ENCODE results near the gene CDH12. TPM values are rescaled to one million over a fixed set of nuclear protein-coding genes. Genes with fewer than 3 reads are reported as not detected.

CDH12 gene
- total and polyA plus RNA-seq, 4 experiments from 2014 or later: not detected

GRCh38 chr5:22504411-22504810 lies 348.7 kb downstream of the CDH12 start:
- Mint-ChIP-seq H3K4me1 (no peaks in the 10 kb centered on the region), H3K27me3 (no peaks in the 10 kb centered on the region), H3K4me3 (no peak overlapping the region), H3K27ac (no peak overlapping the region), H3K36me3 (no peaks in the 10 kb centered on the region), H3K9me3 (peaks cover 0 to 20% (median 6%) of the 10 kb centered on the region in 8 donors)
- no peak overlapping the region for H3K4me3 ChIP-seq (ENCODE audit: low read length in 2 of 2)
- no peaks in the 10 kb centered on the region for H3K9me3 ChIP-seq (ENCODE audit: control insufficient read depth in 1 of 2, low read length in 2 of 2)
- no peak overlapping the region for H3K27ac ChIP-seq (ENCODE audit: low read depth, low read length)
- ChIA-PET CTCF (ENCODE audit: partially characterized antibody) (no interaction called here), POLR2A (ENCODE audit: partially characterized antibody) (no interaction called here)
- H3K36me3 ChIP-seq (ENCODE audit: insufficient read depth, low read length): no peaks in the 10 kb centered on the region
- no peaks in the 10 kb centered on the region for H3K27me3 ChIP-seq (ENCODE audit: insufficient read depth, low read length)
- DNase-seq: no peak
- intact Hi-C loops (cut with micrococcal nuclease): no loop called here
- H3K4me1 ChIP-seq (ENCODE audit: insufficient read depth, low read length): no peaks in the 10 kb centered on the region

DNA sequence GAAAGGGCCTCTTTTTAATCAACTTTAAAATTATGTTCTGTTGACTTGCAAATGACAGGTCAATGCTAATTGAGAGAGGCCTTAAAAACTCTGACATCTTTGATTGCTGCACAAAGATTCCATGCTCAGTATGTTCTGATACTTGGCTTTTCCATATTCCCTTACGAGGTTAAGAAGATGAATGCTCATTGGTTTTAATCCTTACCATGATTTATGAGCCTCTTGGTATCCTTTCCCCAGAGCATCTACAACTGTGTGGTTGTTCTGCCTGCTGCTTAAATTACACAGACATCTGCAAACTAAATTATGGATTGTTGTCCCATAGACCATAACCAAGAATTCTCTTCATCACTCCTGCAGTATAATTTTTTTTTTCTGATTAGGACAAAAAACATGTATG lies 352.6 kb downstream of the CDH12 start:
- CTCF ChIA-PET (ENCODE audit: partially characterized antibody): no interaction called here
- POLR2A ChIA-PET (ENCODE audit: partially characterized antibody): no interaction called here
- H3K4me3 ChIP-seq (ENCODE audit: low read length in 2 of 2): no peak overlapping the region
- Mint-ChIP-seq H3K9me3 (peaks cover 0 to 17% (median 6%) of the 10 kb centered on the region in 8 donors), H3K4me1 (no peaks in the 10 kb centered on the region), H3K27ac (no peak overlapping the region), H3K36me3 (no peaks in the 10 kb centered on the region), H3K4me3 (no peak overlapping the region), H3K27me3 (no peaks in the 10 kb centered on the region)
- H3K27ac ChIP-seq (ENCODE audit: low read depth, low read length): no peak overlapping the region
- H3K9me3 ChIP-seq (ENCODE audit: control insufficient read depth in 1 of 2, low read length in 2 of 2): no peaks in the 10 kb centered on the region
- intact Hi-C loops (cut with micrococcal nuclease): no loop called here
- DNase-seq: no peak
- H3K4me1 ChIP-seq (ENCODE audit: insufficient read depth, low read length): no peaks in the 10 kb centered on the region
- no peaks in the 10 kb centered on the region for H3K27me3 ChIP-seq (ENCODE audit: insufficient read depth, low read length)
- no peaks in the 10 kb centered on the region for H3K36me3 ChIP-seq (ENCODE audit: insufficient read depth, low read length)

GRCh38 chr5:22496666-22497065 lies 356.5 kb downstream of the CDH12 start:
- no peaks in the 10 kb centered on the region for H3K27me3 Mint-ChIP-seq
- H3K4me1 Mint-ChIP-seq: no peaks in the 10 kb centered on the region
- Histone ChIP-seq H3K4me1 (ENCODE audit: insufficient read depth, low read length) (no peaks in the 10 kb centered on the region), H3K27ac (ENCODE audit: low read depth, low read length) (no peak overlapping the region), H3K36me3 (ENCODE audit: insufficient read depth, low read length) (no peaks in the 10 kb centered on the region), H3K27me3 (ENCODE audit: insufficient read depth, low read length) (no peaks in the 10 kb centered on the region), H3K9me3 (ENCODE audit: control insufficient read depth in 1 of 2, low read length in 2 of 2) (no peaks in the 10 kb centered on the region), H3K4me3 (ENCODE audit: low read length in 2 of 2) (no peak overlapping the region)
- intact Hi-C loops (cut with micrococcal nuclease): no loop called here
- no peak overlapping the region for H3K4me3 Mint-ChIP-seq
- CTCF ChIA-PET (ENCODE audit: partially characterized antibody): no interaction called here
- peaks cover 0 to 23% (median 14%) of the 10 kb centered on the region in 8 donors for H3K9me3 Mint-ChIP-seq
- no peak overlapping the region for H3K27ac Mint-ChIP-seq
- H3K36me3 Mint-ChIP-seq: no peaks in the 10 kb centered on the region
- no peak for DNase-seq
- POLR2A ChIA-PET (ENCODE audit: partially characterized antibody): no interaction called here

- Histone ChIP-seq H3K9me3 (ENCODE audit: control insufficient read depth in 1 of 2, low read length in 2 of 2) (no peaks in the 10 kb centered on the region), H3K4me3 (ENCODE audit: low read length in 2 of 2) (no peak overlapping the region), H3K27ac (ENCODE audit: low read depth, low read length) (no peak overlapping the region), H3K4me1 (ENCODE audit: insufficient read depth, low read length) (no peaks in the 10 kb centered on the region), H3K36me3 (ENCODE audit: insufficient read depth, low read length) (no peaks in the 10 kb centered on the region), H3K27me3 (ENCODE audit: insufficient read depth, low read length) (no peaks in the 10 kb centered on the region)
- Mint-ChIP-seq H3K4me1 (no peaks in the 10 kb centered on the region), H3K27me3 (no peaks in the 10 kb centered on the region), H3K4me3 (no peak overlapping the region), H3K27ac (no peak overlapping the region), H3K36me3 (no peaks in the 10 kb centered on the region), H3K9me3 (peaks cover 3 to 31% (median 16%) of the 10 kb centered on the region in 8 donors)
- intact Hi-C loops (cut with micrococcal nuclease): no loop called here
- POLR2A ChIA-PET (ENCODE audit: partially characterized antibody): no interaction called here
- CTCF ChIA-PET (ENCODE audit: partially characterized antibody): no interaction called here
- no peak for DNase-seq
Observed at GRCh38 chr5:22495016-22495720, 358.0 kb downstream of the CDH12 start.

DNA sequence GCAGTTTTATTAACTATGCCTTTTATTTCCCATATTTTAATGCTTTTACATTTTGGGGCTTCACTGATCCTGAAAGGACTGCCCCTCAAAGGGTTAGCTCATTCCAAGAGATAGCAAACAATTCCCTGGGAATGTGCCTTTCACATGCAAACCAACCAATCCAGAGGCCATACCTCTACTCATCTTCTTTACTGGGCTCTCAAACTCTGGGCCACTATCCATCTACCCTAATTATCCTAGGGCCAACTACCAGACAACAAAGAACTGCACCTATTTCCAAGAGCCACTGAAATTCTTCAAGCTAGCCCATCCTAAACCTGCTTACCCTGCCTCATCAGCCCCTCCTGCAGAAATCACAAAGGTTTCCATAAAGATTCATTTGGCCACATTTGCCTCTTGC lies 364.7 kb downstream of the CDH12 start:
- H3K27me3 Mint-ChIP-seq: no peaks in the 10 kb centered on the region
- DNase-seq: no peak
- H3K4me1 ChIP-seq (ENCODE audit: insufficient read depth, low read length): no peaks in the 10 kb centered on the region
- no peak overlapping the region for H3K27ac Mint-ChIP-seq
- no peak overlapping the region for H3K4me3 ChIP-seq (ENCODE audit: low read length in 2 of 2)
- H3K4me3 Mint-ChIP-seq: no peak overlapping the region
- H3K27me3 ChIP-seq (ENCODE audit: insufficient read depth, low read length): no peaks in the 10 kb centered on the region
- H3K4me1 Mint-ChIP-seq: no peaks in the 10 kb centered on the region
- ChIA-PET CTCF (ENCODE audit: partially characterized antibody) (no interaction called here), POLR2A (ENCODE audit: partially characterized antibody) (no interaction called here)
- intact Hi-C loops (cut with micrococcal nuclease): no loop called here
- H3K36me3 ChIP-seq (ENCODE audit: insufficient read depth, low read length): no peaks in the 10 kb centered on the region
- H3K9me3 Mint-ChIP-seq: peaks cover 6 to 36% (median 13%) of the 10 kb centered on the region in 8 donors
- no peaks in the 10 kb centered on the region for H3K36me3 Mint-ChIP-seq
- H3K9me3 ChIP-seq (ENCODE audit: control insufficient read depth in 1 of 2, low read length in 2 of 2): no peaks in the 10 kb centered on the region
- no peak overlapping the region for H3K27ac ChIP-seq (ENCODE audit: low read depth, low read length)

- intact Hi-C loops (cut with micrococcal nuclease): no loop called here
- no peaks in the 10 kb centered on the region for H3K36me3 Mint-ChIP-seq
- no peaks in the 10 kb centered on the region for H3K36me3 ChIP-seq (ENCODE audit: insufficient read depth, low read length)
- H3K27me3 ChIP-seq (ENCODE audit: insufficient read depth, low read length): no peaks in the 10 kb centered on the region
- H3K27me3 Mint-ChIP-seq: no peaks in the 10 kb centered on the region
- H3K4me1 ChIP-seq (ENCODE audit: insufficient read depth, low read length): no peaks in the 10 kb centered on the region
- peaks cover 4 to 12% (median 9%) of the 10 kb centered on the region in 8 donors for H3K9me3 Mint-ChIP-seq
- DNase-seq: no peak
- no peak overlapping the region for H3K27ac ChIP-seq (ENCODE audit: low read depth, low read length)
- no peak overlapping the region for H3K27ac Mint-ChIP-seq
- H3K4me1 Mint-ChIP-seq: no peaks in the 10 kb centered on the region
- POLR2A ChIA-PET (ENCODE audit: partially characterized antibody): no interaction called here
- CTCF ChIA-PET (ENCODE audit: partially characterized antibody): no interaction called here
- H3K9me3 ChIP-seq (ENCODE audit: control insufficient read depth in 1 of 2, low read length in 2 of 2): no peaks in the 10 kb centered on the region
- no peak overlapping the region for H3K4me3 Mint-ChIP-seq
- no peak overlapping the region for H3K4me3 ChIP-seq (ENCODE audit: low read length in 2 of 2)
Observed at GRCh38 chr5:22480305-22480704, 372.8 kb downstream of the CDH12 start.

DNA sequence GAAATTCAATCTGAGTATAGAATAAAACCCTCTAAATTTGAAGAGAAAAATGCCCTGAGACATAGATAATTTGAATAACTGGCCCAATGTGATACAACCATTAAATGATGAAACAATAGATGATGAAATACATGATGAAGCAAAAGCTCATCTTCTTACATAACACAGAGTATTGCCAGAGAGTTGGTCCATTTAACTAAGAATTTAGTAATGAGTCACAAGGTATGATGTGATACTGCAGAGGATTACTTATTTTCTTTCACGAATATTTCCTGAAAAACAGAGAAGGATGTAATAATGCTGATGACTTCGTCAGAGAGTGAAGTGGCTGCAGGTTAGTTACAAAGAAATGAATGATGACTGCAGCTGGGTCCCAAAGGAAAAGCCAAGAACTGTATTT lies 379.3 kb downstream of the CDH12 start:
- Histone ChIP-seq H3K27ac (ENCODE audit: low read depth, low read length) (no peak overlapping the region), H3K4me1 (ENCODE audit: insufficient read depth, low read length) (no peaks in the 10 kb centered on the region), H3K27me3 (ENCODE audit: insufficient read depth, low read length) (no peaks in the 10 kb centered on the region), H3K4me3 (ENCODE audit: low read length in 2 of 2) (no peak overlapping the region), H3K36me3 (ENCODE audit: insufficient read depth, low read length) (no peaks in the 10 kb centered on the region), H3K9me3 (ENCODE audit: control insufficient read depth in 1 of 2, low read length in 2 of 2) (no peaks in the 10 kb centered on the region)
- no peaks in the 10 kb centered on the region for H3K27me3 Mint-ChIP-seq
- H3K4me3 Mint-ChIP-seq: no peak overlapping the region
- no peaks in the 10 kb centered on the region for H3K36me3 Mint-ChIP-seq
- intact Hi-C loops (cut with micrococcal nuclease): no loop called here
- CTCF ChIA-PET (ENCODE audit: partially characterized antibody): no interaction called here
- DNase-seq: no peak
- no peak overlapping the region for H3K27ac Mint-ChIP-seq
- H3K4me1 Mint-ChIP-seq: no peaks in the 10 kb centered on the region
- peaks cover 0 to 28% (median 13%) of the 10 kb centered on the region in 8 donors for H3K9me3 Mint-ChIP-seq
- POLR2A ChIA-PET (ENCODE audit: partially characterized antibody): no interaction called here

DNA sequence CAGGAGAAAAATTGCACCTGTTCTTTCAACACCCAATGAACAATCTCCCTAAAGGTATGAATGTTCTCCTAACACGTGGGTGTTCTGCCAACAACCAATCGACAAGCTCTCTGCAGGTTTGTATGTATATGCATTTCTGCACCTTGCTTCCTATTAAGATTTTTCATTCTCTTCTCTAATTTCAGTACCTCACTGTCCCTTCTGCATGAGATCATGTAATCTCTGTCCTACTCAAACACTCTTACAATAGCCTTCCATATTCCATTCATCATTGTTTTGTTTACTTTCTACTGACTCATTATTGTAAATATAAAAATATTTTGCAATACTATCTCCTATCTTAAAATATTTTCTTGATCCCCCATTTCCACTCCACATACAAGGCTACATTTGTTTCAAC lies 382.0 kb downstream of the CDH12 start:
- Histone ChIP-seq H3K27ac (ENCODE audit: low read depth, low read length) (no peak overlapping the region), H3K4me1 (ENCODE audit: insufficient read depth, low read length) (no peaks in the 10 kb centered on the region), H3K27me3 (ENCODE audit: insufficient read depth, low read length) (no peaks in the 10 kb centered on the region), H3K4me3 (ENCODE audit: low read length in 2 of 2) (no peak overlapping the region), H3K9me3 (ENCODE audit: control insufficient read depth in 1 of 2, low read length in 2 of 2) (no peaks in the 10 kb centered on the region), H3K36me3 (ENCODE audit: insufficient read depth, low read length) (no peaks in the 10 kb centered on the region)
- CTCF ChIA-PET (ENCODE audit: partially characterized antibody): no interaction called here
- DNase-seq: no peak
- intact Hi-C loops (cut with micrococcal nuclease): no loop called here
- no peaks in the 10 kb centered on the region for H3K36me3 Mint-ChIP-seq
- H3K9me3 Mint-ChIP-seq: peaks cover 0 to 36% (median 15%) of the 10 kb centered on the region in 8 donors
- POLR2A ChIA-PET (ENCODE audit: partially characterized antibody): no interaction called here
- H3K4me1 Mint-ChIP-seq: no peaks in the 10 kb centered on the region
- H3K27ac Mint-ChIP-seq: no peak overlapping the region
- no peak overlapping the region for H3K4me3 Mint-ChIP-seq
- no peaks in the 10 kb centered on the region for H3K27me3 Mint-ChIP-seq
